ENCODE measurements around the gene NF1.
"Not testable (repeated sequence)": the region's sequence is repeated elsewhere in the genome, so short reads cannot be mapped to it uniquely, and the experiment has no call there.

Gene NF1, protein sequence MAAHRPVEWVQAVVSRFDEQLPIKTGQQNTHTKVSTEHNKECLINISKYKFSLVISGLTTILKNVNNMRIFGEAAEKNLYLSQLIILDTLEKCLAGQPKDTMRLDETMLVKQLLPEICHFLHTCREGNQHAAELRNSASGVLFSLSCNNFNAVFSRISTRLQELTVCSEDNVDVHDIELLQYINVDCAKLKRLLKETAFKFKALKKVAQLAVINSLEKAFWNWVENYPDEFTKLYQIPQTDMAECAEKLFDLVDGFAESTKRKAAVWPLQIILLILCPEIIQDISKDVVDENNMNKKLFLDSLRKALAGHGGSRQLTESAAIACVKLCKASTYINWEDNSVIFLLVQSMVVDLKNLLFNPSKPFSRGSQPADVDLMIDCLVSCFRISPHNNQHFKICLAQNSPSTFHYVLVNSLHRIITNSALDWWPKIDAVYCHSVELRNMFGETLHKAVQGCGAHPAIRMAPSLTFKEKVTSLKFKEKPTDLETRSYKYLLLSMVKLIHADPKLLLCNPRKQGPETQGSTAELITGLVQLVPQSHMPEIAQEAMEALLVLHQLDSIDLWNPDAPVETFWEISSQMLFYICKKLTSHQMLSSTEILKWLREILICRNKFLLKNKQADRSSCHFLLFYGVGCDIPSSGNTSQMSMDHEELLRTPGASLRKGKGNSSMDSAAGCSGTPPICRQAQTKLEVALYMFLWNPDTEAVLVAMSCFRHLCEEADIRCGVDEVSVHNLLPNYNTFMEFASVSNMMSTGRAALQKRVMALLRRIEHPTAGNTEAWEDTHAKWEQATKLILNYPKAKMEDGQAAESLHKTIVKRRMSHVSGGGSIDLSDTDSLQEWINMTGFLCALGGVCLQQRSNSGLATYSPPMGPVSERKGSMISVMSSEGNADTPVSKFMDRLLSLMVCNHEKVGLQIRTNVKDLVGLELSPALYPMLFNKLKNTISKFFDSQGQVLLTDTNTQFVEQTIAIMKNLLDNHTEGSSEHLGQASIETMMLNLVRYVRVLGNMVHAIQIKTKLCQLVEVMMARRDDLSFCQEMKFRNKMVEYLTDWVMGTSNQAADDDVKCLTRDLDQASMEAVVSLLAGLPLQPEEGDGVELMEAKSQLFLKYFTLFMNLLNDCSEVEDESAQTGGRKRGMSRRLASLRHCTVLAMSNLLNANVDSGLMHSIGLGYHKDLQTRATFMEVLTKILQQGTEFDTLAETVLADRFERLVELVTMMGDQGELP (N-terminal part only)

DNA sequence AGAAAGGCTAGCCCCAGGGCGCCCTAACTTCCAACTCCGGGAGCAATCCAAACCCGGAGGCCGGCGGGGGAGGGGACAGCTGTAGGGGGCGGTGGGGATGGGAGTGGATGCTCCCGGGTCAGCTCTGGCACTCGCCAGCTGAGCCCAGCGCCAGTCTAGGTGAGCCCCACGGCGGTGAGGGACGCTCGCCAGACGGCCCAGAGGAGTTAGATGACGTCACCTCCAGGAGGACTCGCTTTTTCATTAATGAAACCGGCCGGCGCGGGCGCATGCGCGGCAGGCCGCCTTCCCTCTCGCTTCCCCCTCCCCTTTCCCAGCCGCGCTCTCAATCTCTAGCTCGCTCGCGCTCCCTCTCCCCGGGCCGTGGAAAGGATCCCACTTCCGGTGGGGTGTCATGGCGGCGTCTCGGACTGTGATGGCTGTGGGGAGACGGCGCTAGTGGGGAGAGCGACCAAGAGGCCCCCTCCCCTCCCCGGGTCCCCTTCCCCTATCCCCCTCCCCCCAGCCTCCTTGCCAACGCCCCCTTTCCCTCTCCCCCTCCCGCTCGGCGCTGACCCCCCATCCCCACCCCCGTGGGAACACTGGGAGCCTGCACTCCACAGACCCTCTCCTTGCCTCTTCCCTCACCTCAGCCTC lies at the start of gene NF1:
TSS of gene NF1 (plus strand) at position 378 of the 636 bp plus-strand sequence. CDS start 333 bp downstream, outside the sequence.
- FAIRE-seq: no peak

DNA sequence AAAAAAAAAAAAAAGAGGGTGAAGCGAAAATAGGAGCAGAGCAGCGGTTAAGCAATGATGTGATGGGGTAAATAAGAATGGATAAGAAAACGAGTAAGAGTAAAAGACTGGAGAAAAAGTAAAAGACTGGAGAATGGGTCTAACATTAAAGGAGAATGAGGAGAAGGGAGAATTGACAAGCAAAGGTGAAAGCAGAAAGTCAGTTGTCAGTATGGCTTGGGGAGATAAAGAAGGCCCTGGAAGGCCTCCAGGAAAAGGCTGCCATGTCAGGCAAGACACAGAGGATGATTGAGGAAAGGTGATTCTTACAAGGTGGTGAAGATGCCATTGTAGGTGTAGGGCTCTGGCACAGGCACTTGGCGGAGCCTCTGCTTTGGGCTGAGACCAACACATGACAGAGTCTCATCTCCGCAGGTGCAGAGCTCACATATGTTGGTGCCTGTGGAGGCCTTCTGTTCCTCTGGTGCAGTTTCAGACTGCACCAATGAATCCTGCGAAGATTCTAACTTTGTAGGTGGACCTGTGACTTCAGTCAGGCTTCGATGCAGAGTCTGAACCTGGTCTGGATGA lies 47.8 kb upstream of the NF1 start:
- FAIRE-seq: not testable (repeated sequence)

DNA sequence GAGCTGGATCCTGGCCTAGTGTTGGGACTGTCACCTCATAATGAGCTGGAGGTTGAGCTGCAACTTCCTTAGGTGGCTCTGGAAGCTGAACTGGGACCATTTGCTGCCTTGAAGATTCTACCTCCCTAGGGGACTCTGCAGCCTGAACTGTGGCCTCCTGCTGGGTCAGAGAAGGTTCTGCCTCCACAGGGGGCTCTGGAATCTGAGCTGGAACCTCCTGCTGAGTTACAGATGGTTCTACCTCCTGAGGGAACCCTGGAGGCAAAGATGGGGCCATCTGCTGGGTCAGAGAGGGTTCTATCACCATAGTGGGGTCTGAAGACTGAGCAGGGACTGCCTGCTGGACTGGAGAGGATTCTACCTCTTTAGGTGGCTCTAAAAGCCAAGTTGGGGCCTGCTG lies 46.6 kb upstream of the NF1 start:
- no peak for FAIRE-seq

DNA sequence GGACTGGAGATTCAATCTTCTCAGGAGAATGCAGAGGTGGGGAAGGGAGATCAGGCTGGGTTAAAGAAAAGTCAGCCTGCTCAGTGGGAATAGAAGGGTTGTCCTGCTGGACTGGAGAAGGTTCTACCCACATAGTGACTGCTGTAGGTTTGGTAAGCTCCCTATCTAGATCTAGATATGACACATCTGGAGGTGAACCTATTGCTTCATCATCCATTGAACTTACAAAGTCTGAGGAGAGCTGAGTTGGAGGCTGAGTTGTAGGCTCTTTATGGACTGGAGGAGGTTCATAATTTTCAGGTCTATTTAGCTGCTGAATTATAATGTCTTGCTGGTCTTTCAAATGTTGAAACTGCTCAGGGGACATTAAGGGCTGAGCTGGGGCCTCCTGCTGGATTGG lies 46.0 kb upstream of the NF1 start:
- FAIRE-seq: no peak

DNA sequence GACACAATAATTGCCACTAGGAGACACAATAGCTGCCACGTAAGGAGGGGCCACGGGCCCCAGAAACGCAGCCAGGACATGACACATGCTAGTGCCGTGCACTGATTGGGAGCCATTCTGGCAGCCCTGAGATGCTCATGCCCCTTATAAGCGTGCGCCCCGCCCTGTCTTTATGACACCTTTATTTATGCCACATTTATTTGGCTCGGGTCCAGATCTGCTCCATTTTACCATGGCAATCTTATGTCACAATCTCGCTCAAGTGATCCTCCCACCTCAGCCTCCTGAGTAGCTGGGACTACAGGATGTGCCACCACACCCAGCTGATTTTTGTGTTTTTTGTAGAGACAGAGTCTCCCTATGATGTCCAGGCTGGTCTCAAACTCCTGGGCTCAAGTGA lies 43.8 kb upstream of the NF1 start:
- no peak for FAIRE-seq

DNA sequence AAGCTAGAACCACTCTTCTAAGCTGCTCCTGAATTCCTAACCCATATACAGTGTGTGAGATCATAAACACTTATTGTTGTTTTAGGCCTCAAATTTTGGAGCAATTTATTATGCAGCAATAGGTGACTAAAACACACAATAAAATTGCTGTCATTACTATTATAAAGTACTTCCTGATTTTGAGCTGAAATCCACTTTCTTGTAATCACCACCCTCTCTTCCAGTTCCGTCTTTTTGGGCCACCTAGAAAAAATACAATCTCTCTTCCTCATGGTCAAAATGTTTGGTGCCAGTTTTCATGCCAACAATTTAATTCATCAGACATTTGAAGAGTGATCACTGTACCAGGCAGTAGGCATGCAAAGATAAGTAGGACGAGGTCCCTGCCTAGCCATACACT lies 43.3 kb upstream of the NF1 start:
- no peak for FAIRE-seq

DNA sequence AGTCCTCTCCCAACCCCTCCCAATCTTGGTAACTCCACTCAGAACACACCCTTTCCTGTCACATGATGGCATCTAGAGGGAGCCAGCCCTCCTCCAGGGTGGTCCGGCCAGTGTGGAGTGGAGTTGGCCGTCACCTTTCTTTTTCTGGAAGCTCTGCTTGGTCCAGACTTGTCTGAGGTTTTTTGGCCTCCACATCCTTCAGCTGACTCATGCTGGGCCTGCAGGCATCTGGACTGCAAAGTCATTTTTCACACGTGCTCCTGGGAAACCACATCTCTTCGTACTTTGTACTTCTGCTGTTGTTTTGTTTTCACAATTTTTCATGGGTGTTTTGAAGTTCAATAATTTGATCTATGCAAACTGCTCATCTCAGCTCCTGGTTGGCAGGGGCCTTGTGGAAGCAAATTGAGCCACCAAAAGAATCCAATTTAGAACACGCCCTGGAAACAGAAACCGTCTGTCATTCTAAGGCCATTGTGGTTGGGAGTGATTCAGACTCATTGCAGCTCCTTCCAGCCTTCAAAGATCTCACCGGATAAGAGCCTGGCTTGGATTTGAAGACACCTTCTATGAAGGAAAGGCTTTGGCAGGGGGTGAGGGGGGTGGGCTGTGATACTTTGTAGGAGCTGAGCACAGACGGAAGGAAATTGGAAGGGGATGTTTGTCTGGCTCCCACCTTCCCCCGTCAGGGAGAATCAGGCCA lies 42.4 kb upstream of the NF1 start:
- no peak for FAIRE-seq

DNA sequence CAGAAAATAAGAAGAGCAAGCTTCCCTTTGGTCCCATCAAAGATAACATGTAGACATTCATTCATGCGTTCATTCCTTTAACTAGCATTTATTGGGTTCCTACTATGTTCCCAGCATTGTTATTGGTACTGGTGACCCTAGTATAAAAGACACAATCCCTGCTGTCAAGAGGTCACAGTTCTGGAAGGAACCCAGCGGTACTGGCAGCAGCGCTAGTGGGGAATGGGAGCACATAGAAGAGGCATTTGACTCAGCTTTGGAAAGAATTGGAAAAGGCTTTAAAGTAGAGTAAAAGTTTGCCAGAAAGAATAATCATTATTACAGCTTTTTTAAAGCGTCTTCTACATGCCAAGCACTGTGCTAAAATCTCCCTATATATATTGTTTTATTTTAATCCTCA lies 41.7 kb upstream of the NF1 start:
- FAIRE-seq: no peak

DNA sequence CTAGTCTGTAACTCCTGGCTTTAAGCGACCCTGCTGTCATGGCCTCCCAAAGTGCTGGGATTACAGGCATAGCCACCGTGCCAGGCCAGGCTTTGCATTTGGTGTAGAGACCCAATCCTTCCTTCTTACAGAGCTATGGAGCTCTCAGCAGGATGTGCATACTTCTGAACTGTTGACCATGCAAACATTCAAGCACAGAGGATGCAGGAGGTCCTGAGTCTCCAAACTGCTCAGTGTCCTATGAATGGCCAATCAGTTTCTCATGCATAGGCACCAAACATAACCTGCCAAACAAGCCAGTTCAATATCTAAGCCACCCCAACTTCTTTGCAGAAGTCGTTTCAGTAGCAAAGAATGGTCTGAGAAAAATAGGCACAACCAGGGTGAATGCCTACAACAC lies 40.0 kb upstream of the NF1 start:
- FAIRE-seq: no peak

DNA sequence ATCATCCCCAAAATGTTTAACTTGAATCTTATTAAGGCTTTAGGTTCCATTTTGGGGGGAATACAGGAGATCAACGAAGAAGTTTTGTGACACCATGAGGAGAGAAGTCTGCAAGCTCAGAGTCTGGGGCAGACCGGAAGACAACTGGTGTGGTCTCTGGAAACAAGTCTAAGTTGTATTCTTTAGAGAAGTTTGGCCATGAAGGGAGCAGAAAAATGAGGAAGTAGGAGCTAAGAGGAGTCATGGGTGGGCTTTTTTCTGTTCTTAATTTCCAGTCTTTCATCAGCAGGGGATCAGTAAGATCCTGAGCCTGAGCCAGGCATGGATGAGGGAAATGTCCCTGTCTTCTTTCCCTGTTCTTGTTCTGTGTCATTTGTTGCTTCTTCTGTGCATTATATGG lies 35.8 kb upstream of the NF1 start:
- FAIRE-seq: no peak

DNA sequence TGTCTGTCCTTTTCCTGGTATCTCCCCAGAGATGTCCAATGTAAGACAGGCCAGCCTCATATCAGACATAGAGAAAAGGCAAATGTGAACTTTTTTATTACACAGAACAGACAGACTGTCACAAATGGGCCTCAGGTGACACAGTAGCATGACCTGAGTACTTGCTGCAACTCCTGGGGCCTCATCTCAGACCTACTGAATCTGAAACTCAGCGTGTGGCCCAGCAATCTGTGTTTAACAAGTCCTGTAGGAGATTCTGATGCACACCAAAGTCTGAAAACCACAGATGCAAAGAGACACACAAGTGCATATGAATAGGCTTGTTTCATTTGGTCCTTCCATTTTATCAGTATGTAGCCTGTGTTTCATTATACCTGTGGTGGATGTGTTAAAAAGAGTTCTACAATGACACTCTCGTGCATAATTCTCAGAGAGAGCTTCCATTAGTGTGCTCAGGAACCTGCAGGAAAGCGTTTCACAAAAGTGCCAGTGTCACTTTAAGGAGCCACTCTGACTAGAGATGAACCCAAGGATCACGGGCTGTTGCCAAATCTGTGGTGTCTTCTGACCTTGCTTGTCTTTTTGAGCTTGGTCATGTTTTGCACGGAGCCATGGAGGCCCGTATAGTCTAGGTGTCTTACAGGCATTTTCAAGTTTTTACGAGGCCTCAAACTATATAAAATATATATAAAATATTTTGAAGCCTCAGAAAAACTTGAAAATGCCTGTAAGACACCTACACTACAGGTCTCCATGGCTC lies 33.8 kb upstream of the NF1 start:
- no peak for FAIRE-seq

DNA sequence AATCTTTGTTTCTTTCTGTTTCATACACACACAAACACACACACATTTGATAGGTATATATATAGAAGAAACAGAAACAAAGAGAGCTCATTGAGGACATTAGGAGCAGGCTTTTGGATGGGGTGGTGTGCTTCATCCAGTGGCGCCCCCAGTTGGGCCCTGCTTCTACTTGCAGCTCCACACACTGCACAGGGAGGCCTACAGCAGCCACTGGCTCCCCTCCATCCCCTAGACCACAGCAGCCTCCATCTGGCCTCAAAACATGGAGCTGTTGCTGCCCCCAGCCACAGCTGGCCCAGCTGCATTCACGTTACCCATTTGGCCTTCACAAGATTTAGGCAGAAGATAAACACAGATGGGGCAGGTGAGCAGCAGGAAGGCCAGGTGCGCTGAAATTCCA lies 33.1 kb upstream of the NF1 start:
- no peak for FAIRE-seq

DNA sequence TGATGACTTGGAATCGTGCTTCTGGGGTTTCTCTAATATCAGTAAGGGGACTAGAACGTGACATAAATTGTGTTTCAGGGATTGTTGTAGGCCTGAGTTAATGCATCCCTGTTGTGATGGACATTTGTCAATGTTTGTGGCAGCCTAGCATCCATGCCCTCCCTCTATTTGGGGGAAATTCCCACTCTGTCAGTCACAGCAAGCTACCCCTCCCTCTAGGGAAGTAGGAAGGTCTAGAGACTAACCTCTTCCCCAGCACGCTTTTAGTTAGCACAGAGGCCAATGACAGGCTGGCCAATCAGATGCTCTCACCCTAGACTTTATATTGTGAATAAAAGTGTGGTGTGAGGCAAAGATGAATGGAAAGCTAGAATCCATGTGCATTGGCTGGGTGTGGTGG lies 32.4 kb upstream of the NF1 start:
- FAIRE-seq: no peak

DNA sequence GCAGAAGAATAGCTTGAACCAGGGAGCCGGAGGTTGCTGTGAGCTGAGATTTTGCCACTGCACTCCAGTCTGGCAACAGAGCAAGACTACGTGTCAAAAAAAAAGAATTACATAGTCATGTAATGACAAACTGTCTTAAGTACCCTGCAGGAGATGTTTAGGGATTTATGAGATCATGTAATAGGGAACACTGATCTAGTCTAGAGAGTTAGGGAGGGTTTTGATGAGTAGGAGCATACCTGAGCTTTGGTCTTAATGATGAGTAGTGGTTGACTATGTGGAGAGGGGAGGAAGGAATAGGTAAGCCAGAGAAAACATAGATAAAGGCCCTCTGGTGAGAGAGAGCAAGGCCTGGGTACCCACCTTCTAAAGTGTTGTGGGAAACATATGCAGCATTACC lies 30.1 kb upstream of the NF1 start:
- no peak for FAIRE-seq

DNA sequence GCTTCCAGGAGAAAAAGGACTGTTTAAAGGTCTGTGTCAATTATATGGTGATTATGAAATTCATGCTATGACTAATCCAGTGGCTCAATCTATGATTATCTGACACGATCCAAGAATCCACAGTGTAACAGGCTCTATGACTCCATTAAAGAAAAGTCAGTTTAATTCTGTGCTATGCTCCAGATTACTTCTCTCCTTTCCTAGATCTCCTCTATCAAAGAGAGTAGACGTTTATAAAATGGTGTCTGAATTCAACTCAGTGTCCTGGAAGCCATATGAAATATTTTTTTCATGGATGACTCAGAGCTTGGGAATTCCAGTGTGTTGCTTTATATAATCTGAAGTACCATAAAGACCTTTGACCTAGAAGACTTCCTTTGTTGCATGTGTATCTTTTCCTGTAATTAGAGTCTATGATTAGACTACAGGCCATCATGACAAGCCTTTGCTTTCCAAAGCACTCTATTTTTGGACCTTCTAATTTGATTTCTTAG lies 27.0 kb upstream of the NF1 start:
- no peak for FAIRE-seq

DNA sequence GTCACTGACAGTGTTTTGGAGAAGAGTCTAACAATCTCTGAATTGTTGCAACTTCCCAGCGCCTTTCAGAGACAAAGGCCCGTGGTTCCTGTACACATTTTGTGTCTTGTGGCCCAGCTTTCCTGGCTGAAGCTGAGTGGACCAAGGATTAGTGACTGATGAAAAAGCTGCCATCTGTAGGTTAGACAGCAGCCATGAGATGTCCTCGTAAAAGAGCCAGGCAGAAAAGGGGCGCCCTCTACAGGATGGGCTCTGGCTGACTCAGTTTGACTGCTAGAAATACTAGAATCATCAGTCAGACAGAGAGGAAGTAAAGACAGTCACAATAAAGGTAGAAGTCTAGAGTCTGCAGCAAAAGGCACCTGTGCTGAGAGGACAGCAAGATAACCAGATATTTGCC lies 26.5 kb upstream of the NF1 start:
- FAIRE-seq: no peak

DNA sequence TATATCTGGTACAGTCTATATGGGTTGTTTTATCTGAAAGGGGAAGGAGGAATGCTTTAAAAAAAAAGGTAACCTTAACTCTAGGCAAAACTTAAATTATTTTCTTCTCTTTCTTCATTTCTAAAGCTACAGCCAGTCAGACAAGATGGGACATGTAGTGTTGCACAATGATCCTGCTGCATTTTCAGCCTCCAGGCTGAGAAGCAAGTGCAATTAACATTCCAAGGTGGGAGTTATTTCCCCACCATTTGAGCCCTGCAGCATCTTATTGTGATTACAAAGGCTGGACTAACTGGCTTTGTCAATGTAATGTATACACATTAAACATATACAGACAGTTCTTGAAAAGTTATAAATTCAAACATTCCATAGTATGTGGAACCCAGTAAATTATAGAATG lies 22.6 kb upstream of the NF1 start:
- no peak for FAIRE-seq

DNA sequence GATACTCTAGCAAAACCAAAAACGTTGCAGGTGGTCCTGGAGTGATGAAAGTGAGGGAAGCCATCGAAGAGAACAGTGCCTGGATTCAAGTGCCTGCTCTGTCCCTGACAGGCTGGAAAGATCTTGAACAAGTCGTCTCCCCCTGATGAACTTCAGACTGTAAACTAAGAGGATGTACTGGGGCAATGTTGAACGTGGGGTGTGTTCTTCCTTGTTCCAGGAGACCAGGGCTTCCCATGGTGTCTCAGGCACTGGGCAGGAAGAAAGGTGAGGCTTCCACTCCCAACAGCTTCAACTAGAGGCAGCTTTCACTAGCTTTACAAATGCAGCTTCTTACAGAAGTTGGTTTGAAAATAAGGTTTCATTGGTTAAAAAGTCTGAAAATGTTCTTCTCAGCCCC lies 21.4 kb upstream of the NF1 start:
- no peak for FAIRE-seq

DNA sequence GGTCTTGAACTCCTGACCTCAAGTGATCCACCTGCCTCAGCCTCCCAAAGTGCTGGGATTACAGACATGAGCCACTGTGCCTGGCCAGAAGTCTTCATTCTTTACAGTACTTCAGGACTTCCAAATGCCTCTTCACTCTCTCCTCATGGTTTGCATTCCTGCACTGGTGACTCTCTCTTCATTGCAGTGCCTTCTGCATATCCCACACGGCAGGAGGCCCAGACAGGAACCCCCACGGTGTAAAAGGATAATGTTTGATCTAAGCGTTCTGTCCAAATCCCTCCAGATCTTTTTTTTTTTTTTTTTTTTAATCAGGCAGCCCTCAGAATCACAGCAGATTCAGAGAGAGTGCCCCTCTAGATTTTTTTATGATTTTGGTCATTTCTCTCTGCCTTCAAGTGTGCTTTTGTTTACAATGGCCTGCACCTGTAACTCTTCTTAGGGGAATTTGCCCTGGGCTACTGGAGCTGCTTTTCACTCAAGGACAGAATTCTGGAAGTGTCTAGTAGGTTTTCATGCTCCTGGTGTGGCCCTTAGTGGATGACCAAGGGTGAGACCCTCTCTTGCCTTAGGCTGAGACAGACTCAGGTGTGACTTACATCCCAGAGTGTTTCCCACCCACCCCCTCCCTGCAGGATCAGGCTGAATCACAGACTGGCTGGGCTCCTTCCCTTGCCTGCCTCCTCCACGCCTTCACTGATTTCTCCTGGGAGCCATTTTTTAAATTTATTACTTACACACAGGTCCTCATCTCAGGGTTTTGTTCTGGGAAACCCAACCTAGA lies 19.8 kb upstream of the NF1 start:
- FAIRE-seq: no peak

DNA sequence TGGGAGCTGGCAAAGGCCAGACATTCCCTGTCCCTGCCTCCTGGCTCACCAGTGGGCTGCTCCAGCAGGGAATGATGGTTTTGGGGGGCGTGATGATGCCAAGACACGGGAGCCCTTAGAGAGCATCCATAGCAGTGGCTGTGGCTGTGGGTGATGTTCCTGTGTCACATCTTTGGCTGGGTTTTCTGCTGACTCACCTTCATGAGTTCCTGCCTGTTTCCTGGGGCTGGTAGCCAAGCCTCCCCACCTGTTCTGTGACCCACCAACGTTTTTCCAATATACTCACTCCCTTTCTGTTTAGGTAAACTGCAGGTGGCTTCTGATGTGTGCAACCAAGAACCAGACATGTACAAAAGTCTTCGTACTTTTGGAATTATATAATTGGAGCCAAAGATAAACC lies 16.5 kb upstream of the NF1 start:
- no peak for FAIRE-seq

Measured in islet of Langerhans (tissue), 1 donor.